Esophagus mucosa (tissue), 1 donor: ENCODE results near the gene KCTD11. TPM values are rescaled to one million over a fixed set of nuclear protein-coding genes. Genes with fewer than 3 reads are reported as not detected.
A peak's percentile ranks its signal among the peaks of the same experiment; 100 is the strongest.
"Not testable (repeated sequence)": the region's sequence is repeated elsewhere in the genome, so short reads cannot be mapped to it uniquely, and the experiment has no call there.

Experiments
- ATAC-seq: fragments of 200-7000 bp; cut with Tn5 transposase; one replicate; pipeline ENCODE4 v1.9.1; 2020
- total RNA-seq: library from RNA; stranded (reverse); gene quantifications from one replicate; pipeline ENCODE4 v1.2.4, GENCODE V29; 2023
- donor health status: DM: yes; HTN: yes; CAD: no.

KCTD11 gene
- total RNA-seq, 1 donor from 2014 or later: 32.9 TPM

GRCh38 chr17:7322520-7323194, 29.3 kb upstream of the KCTD11 start:
- no peak for ATAC-seq

GRCh38 chr17:7323731-7324437, 28.1 kb upstream of the KCTD11 start:
- peak; percentile 30 for ATAC-seq

DNA sequence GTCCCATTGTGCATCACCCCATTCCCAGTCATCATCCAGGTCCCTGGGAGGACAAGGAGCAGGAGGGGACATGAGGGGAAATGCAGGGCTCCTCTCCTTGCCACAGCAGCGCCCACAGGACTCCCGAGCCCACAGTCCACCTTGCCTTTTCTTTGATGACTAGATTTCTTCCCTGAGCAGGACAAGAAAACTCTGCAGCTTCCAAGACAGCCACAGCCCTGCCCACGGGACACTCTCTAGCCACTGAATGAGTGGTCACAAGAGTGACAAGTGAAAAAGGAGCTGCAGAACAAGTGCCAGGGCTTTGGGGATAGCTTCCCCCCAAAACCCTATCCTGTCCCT, 27.6 kb upstream of the KCTD11 start:
- ATAC-seq: no peak

DNA sequence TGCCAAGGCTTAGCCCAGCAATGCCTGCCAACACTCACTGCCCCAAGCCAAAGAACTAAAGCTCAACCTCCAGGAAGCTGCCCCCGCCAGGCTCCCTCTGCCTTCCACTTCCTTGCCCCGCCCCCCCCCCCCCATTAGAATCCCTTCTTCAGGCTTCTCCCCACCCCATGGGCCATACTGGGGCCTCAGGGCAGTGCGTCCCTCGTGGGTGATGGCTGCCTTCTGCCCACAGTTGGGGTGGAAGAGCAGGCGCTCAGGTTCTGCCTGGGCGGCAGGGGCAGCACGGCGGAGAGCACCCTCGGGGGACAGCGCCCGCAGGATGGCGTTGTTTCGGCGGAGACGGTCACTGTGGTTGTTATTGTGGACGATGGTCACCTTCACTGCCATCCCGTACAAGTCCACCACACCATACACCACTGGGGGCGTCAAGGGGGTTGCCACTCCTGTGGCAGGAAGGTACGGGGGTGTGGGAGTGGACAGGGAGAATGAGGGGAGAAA, 26.9 kb upstream of the KCTD11 start:
- ATAC-seq: no peak

DNA sequence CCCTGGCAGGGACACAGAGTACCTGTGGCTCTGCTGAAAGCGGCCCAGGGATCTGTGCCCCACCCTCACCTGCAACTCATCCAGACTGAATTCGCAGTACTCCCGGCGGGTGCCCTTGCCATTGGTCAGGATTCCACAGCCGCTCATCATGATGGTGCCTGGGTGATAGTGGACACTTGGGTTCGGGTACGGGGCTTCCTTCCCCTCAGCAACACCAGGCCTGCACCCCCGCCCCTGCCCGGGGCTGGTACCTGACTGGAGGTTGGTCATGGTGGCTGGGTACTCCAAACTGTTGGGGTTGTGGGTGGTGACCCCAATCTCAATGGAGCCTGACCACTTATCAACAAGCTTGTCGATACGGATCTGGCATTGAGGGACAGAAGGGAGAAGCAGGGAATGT, 25.8 kb upstream of the KCTD11 start:
- no peak for ATAC-seq

- no peak for ATAC-seq
These were observed 24.9 kb upstream of the KCTD11 start for GRCh38 chr17:7327056-7327455.

GRCh38 chr17:7327501-7327900, 24.5 kb upstream of the KCTD11 start:
- ATAC-seq: no peak

DNA sequence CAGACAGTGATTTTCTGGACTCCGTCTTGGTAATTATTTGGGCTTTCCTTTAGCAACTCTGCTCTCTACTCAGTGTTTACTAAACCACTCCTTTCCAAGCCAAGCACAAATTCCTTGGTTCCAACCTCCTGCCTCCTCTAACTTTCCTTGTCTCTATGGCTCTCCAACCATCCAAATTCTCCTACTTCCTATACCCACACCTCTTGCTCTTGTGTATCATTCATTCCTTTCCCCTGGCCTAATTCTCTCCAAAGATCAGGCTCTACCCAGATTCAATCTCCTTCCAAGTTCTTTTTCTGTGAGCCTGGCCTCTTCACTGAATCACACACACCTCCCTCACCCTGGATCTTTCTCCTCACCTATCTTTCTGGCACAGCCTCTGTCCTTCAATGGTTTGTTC, 24.0 kb upstream of the KCTD11 start:
- ATAC-seq: no peak

DNA sequence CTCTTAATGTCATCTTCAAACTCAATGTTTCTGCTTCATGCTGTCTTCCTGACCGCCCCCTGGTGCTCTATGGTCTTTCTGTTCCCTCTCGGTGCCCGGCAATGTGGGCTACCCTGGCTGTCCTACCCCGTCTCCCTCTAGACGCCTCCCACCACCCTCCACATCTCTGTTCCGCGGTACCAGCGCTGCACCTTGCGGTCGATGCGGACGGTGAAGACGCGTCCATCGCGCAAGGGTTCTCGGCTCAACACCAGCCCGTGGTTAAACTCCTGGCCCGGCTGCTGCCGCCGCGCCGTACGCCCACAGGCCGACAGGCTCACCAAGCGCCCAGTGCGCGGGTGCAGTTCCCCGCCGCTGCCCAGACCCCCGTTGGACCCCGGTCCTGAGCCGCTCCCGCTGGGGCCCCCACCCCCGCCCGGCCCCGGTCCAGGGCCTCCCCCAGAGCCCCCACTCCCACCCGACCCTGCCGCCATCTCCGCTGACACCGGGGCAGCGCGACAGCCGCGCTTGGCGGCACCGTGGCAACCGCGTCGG, 23.1 kb upstream of the KCTD11 start, which contains the start of gene NEURL4:
NEURL4 (minus strand) TSS at position 496 of the 534 bp plus-strand sequence; CDS start at position 473, 23 bp downstream.
- no peak for ATAC-seq

DNA sequence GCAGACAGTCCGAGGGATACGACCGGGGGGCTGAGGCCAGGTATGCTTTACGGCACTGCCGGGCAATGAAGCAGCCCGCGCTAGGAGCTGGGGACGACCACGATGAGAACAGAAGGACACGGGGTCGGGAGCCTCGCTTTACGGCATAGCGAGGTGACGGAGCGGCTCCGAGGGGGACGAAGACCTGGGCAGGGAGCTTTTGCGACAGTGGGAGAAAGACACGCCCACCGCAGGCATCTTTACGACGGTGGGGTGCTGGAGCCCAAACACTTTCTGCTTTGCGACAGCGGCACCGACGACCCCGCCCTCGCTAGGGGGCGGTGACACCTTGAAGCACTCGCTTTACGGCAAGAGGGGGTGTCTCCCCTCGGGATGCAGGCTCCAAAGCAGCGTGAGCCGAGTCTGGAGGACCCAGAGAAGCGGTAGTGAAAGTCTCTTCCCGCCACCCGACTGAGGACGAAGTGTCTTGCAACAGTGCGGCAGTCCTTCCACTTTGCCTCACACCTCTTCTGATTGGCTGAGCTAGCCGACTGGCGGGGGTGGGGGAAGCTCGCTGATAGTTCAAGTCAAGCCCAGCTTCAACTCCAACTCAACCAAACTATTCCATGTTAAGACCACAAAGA, 22.5 kb upstream of the KCTD11 start:
- ATAC-seq: peak; percentile 86

DNA sequence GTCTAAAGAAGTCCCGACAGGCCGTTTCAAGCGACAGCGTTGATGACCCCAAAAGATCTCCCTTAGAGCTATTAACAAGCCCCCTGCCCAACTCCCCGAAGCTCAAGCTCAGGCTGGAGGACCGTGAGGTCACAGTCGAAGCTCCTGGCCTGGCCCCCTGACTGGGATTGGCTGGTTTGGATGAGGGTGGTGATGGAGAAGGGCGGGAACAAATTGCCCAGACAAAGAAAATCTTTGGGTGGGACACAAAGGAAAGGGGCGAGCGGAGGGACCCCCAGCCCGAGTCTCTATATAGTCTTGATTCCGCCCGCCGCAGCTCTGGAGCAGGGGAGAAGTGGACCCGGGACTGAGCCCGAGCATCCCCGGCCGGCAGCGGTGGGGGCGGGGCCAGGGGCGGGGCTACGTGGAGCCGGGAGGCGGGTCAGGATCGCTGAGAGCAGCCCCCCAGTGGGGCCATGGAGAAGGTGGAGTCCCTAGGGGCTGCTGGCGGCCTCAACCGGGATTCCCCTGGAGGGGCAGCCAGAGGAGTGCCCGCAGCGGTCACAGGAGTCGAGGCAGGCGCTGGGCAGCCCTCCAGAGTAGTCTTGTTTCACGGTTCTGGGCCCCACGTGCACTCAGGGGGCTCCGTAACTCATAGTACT, 21.8 kb upstream of the KCTD11 start:
- peak; percentile 54 for ATAC-seq

- ATAC-seq: no peak
These were observed 21.3 kb upstream of the KCTD11 start for GRCh38 chr17:7330638-7331015.

DNA sequence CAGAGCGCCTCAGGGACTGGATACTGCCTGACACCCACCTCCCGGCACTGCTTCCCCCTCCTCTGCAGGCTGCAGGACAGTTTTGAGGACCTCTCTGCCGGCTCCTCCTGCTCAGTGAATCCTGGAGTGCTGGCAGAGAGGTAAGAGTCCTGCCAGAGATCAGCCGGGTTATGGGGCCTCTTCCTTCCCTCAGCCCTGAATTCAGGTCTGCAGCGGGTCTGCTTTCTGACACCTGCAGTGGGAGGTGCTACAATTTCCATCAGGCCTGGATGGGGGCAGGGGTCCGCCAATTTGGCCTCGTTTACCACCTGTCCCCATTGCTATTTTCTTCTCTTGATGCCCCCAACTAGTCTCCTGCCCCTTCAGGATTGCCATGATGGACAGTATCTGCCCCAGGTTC, 19.9 kb upstream of the KCTD11 start:
- no peak for ATAC-seq

DNA sequence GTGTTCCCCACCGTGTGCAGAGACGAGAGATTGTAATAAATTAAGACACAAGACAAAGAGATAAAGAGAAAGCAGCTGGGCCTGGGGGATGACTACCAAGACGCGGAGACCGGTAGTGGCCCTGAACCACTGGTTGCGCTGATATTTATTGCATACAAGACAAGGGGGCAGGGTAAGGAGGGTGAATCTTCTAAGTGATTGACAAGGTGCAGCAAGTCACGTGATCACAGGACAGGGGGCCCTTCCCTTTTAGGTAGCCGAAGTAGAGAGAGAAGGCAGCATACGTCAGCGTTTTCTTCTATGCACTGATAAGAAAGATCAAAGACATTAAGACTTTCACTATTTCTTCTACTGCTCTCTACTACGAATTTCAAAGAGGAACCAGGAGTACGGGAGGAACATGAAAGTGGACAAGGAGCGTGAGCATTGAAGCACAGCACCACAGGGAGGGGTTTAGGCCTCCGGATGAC, 19.3 kb upstream of the KCTD11 start:
- ATAC-seq: not testable (repeated sequence)

- ATAC-seq: no peak
These were observed 16.9 kb upstream of the KCTD11 start for GRCh38 chr17:7334938-7335538.

- not testable (repeated sequence) for ATAC-seq
These were observed 16.2 kb upstream of the KCTD11 start for GRCh38 chr17:7335765-7336164.

- peak; percentile 63 for ATAC-seq
These were observed 15.5 kb upstream of the KCTD11 start, which contains the start of gene ACAP1 for GRCh38 chr17:7336240-7337175. ACAP1 (plus strand) TSS chr17:7336529; CDS start chr17:7336735, 206 bp downstream.

DNA sequence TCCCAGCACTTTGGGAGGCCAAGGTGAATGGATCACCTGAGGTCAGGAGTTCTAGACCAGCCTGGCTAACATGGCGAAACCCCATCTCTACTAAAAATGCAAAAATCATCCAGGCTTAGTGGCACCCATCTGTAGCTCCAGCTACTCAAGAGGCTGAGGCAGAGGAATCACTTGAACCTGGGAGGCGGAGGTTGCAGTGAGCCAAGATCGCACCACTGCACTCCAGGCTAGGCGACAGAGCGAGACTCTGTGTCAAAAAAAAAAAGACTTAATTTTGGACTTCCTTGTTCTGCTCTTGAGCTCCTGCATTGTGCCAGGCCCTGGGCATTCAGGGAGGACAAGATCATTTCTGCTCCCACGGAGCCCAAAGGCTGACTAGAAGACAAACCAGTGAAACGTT, 14.4 kb upstream of the KCTD11 start:
- ATAC-seq: not testable (repeated sequence)

GRCh38 chr17:7340179-7340578, 11.8 kb upstream of the KCTD11 start:
- no peak for ATAC-seq

DNA sequence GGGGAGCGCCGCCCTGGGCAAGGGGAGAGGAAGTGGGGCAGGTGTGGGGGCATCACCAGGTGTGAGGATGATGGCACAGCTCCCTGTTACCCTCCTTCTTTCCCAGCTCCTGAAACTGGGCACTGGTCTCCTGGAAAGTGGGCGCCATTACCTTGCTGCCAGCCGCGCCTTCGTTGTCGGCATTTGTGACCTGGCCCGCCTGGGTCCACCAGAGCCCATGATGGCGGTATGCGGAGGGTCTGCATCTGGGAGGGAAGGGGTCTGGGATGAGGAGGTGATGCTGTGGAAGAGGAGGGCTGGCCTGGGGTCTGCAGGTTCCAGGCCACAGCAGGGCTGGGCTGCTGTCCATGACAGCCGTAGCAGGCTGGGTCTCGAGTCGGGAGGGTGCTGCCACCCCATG, 10.1 kb upstream of the KCTD11 start:
- no peak for ATAC-seq

- no peak for ATAC-seq
These were observed 8.7 kb upstream of the KCTD11 start for GRCh38 chr17:7343250-7343649.
